Measurements from ENCODE around the gene CPE.

- TF ChIP-seq POLR2A (IDR thresholded peaks at IDR 0.05), result no peak
- no peak for TF ChIP-seq CTCF (IDR thresholded peaks at IDR 0.05)
These were observed 25.9 kb downstream of the CPE start for GRCh38 chr4:165404696-165405095.

Data from adrenal gland (tissue), 5 donors.